Limb (tissue), 2 donors: ENCODE measurements around the gene SLC35C1.

Source experiments
- DNase-seq, 2 donors: peaks; one replicate each; pipeline ENCODE4 v3.0.0-alpha.2; 2016; ENCODE audit errors: extremely low spot score in 2 of 2

SLC35C1 gene

GRCh38 chr11:45804761-45805304 is at the start of gene SLC35C1:
Gene SLC35C1, plus strand, starts transcription at chr11:45805149. Its CDS starts 653 bp downstream, at chr11:45805802.
- DNase-seq, result peak; percentile 95 to 98

- DNase-seq, result peak; percentile 31 to 41
Observed at GRCh38 chr11:45755281-45755859, 49.6 kb upstream of the SLC35C1 start.

DNA sequence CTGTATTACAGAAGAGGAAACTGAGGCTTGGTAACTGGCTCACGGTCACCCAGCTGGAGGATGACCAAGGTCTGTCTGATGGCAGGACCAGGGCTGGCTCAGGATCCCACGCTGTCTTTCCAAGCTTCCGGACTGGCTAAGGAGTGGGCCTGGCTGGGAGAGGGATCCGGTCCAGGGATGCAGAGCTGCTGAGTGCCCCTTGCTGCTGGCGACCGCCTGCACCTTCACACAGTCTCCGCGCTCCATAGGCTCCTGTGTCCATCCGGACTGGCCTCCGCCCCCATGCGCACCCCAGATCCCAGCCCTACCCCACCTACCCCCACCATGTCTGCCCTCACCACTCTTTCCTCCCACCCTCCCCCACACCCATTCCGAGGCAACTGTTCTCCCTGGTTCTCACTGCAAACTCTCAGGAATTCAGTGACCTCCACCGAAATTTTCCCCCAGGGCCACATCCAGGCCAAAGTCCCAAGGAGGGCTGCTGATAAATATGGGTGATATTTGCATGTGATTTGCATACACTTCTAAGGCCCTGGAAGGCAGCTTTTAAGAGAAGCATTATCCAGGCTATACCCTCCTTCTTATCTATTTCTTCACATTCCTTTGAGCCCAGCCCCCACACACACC is 48.5 kb upstream of the SLC35C1 start:
- no peak for DNase-seq

GRCh38 chr11:45757672-45758071 is 47.3 kb upstream of the SLC35C1 start:
- DNase-seq, result no peak

DNA sequence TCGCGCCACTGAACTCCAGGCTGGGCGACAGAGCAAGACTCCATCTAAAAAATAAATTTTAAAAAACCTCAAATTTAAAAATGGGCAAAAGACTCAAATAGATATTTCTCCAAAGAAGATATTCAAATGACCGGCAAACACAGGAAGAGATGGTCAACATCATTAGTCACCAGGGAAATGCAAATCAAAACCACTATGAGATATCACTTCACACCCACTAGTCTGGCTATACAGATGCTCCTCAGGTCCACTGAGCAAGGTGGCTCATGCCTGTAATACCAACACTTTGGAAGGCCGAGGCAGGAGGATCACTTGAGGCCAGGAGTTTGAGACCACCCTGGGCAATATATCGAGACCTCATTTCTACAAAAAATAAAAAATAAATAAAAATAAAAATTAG is 43.3 kb upstream of the SLC35C1 start:
- DNase-seq, result no peak

DNA sequence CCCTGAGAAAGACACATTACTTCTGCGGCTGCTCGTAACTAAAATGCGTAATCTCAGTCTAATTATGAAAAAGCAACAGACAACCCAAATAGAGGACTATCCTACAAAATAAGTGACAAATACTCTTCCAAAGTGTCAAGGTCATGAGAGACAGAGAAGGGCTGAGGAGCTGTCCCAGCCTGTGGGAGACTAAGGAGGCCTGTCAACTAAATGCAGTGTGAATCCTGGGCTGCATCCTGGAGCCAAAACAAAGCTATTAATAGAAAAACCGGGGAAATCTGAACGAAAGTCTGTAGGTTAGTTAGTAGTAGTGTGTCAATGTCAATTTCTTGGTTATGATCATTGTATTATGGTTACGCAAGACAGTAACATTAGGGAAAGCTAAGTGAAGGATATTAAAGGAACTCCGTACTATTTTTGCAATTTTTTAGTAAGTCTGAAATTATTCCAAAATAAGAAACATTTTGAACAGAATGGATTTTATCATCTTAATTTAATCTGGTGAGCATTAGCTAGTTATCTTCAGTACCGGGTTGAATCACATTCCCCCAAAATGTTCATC is 39.8 kb upstream of the SLC35C1 start:
- no peak for DNase-seq

DNA sequence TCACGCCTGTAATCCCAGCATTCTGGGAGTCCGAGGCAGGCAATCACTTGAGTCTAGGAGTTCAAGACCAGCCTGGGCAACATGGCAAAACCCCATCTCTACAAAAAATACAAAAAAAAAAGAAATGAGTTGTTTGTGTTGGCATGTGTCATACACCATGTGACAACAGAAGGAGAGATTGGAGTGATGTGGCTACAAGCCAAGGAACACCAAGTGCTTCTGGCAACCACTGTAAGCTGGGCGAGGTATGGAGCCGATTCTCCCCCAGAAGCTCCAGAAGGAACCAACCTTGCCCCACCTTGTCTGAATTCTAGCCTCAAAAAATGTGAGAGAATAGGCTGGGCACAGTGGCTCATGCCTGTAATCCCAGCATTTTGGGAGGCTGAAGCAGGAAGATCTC is 39.1 kb upstream of the SLC35C1 start:
- DNase-seq, result no peak

- no peak for DNase-seq
Observed at GRCh38 chr11:45766469-45766868, 38.5 kb upstream of the SLC35C1 start.

GRCh38 chr11:45768486-45768885 is 36.5 kb upstream of the SLC35C1 start:
- DNase-seq, result no peak

DNA sequence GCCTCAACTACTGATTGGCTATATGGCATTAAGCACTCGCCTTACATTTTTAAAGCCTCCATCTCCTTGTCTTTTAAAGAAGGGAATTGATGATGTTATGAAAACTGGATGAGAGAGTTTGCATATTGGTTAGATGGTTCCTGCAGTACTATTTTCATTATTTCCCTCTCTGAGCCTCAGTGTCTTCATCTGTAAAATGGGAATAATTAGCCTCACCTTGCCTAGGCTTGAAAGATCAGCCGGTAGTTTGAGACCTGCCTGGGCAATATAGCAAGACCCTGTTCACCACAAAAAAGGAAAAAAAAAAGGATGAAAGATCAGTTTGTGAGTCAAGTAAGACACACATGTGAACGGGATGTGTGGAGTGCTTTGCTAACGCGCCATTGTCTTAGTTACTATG is 35.0 kb upstream of the SLC35C1 start:
- no peak for DNase-seq

- peak; percentile 56 to 84 for DNase-seq
Observed at GRCh38 chr11:45771193-45771565, 33.8 kb upstream of the SLC35C1 start.

DNA sequence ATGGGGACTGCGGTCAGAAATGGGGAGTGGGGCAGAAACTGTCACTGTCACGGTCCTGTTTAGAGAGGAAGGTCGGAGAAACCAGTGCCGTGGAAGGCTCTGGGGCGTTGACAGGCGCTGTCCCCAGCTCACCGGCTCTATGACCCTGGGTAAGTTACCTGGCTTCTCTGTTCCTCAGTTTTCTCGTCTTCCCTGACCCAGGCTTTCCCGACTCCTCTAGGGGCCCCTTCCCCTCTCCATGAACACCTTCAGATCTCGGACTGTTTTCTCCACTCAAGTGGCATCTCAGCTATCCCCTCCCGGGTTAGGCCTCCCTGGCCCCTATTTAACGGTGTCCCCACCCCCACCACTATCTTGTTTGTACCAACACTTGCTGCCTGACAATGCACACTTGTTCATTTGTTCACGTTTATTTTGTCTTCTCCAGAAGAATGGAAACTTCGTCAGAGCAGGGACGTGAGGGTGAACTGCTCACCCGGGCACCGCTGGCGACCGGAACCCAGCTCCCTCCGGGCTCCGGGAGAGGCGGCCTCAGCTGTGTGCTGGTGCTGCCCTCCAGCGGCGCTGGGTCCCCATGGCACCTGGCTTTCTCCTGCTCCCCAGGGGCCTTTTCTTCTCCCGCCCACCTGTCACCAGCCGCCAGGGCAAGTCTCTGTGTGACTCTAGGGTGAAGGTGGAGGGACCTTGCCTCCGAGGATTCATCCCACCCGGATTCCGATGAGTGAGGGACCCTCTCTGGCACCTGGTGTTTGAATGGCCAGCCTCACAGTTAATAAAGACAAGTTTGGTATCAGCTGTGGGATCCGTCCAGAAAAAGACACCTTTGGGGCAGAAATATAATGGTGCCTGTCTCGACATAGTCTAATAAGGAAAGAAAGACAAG is 33.1 kb upstream of the SLC35C1 start:
- peak; percentile 63 to 89 for DNase-seq

- DNase-seq, result no peak
Observed at GRCh38 chr11:45772449-45772774, 32.5 kb upstream of the SLC35C1 start.

DNA sequence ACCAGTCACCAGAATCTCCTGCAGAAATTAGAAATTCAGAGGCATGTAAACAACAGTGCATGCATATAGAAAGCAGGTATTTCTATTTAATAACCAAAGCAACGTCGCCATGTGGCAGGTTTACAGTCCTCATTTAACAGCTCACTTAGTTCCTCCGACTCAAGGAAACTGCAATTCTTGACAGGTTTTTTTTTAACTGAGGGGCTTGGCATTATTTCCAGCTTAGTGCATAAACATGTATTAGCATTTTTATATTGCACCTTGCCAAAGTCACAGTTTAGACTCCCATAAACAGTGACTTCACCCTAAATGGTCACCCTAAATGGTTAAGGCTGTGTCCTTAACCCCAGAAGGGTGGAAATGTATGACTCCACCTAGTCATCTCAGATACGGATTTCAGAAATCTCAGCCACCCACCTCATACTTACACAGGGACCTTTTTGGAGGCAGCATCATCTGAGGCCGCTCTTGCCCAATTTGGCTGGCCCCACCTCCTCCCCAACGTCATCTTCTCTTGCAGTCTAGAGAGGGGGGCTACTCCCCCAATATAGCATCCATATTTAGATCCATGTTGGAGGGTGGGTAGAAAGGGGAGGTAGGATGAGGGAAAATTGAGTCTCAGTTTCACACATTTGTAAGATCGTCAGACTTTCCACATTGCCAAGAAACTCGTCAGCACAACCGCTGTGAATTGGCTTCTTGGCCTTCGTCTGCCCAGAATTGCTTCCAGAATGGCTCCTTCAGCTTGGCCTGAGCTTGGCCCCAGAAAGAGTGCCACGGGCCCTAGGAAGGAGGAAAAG is 31.8 kb upstream of the SLC35C1 start:
- no peak for DNase-seq

DNA sequence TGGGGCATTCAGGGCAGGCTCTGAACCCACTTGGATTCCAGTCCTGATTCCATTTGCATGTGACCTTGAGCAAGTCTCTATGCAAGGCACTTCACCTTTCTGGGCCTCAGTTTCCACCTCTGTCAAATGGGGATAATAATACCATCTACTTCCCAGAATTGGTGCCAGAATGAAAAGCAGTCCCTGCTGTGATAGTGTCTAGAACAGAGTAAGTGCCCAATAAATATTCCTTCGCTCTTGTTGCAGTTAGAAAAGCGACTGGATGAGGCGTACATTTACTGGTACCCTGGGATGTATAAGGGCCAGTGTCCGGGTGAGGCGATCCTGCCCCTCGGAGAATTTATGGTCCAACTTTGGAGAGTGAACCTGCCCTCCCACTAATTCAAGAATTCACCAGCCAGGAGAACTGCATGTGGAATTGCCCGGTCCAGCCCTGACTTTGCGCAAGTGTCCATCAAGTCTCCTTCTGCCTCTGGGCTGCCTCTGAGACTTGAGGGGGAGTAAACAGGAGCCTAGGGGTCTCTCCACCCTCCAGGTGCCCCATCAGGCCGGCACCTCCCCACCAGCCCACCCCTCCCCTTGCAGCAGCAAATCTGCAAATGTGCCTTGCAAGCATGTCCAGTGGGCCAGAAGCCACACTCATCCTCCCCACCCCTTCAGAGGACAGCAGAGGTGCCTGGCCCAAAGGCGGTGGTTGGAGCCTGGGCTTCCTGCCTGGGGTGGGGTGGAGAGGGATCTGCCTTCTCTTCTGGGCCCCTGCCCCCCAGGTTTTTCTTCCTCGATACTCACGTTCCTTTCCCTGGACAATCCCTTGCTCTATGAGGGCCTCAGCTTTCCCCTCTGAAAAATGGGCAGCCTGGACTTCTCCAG is 30.9 kb upstream of the SLC35C1 start:
- DNase-seq, result no peak

- DNase-seq, result no peak
Observed at GRCh38 chr11:45774786-45775185, 30.2 kb upstream of the SLC35C1 start.

- no peak for DNase-seq
Observed at GRCh38 chr11:45777127-45777969, 27.6 kb upstream of the SLC35C1 start.

- no peak for DNase-seq
Observed at GRCh38 chr11:45778341-45778740, 26.6 kb upstream of the SLC35C1 start.

DNA sequence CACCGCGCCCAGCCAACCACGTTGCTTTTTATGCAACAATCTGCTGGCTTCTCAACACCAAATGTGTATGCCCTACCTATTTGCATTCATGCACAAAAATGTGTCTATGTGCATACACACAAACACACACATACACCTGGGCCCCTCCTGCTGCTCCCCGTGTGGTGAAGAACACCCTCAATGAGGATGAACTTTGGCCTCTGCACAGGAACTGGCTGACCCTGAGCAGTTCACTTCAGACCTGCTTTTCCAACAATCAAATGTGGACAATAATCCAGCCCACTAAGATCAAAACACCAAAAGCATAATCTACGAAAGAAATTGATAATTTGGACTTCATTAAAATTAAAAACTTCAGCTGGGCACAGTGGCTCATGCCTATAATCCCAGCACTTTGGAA is 25.3 kb upstream of the SLC35C1 start:
- DNase-seq, result no peak
